ENCODE measurements around the gene TADA3.

TADA3 gene

DNA sequence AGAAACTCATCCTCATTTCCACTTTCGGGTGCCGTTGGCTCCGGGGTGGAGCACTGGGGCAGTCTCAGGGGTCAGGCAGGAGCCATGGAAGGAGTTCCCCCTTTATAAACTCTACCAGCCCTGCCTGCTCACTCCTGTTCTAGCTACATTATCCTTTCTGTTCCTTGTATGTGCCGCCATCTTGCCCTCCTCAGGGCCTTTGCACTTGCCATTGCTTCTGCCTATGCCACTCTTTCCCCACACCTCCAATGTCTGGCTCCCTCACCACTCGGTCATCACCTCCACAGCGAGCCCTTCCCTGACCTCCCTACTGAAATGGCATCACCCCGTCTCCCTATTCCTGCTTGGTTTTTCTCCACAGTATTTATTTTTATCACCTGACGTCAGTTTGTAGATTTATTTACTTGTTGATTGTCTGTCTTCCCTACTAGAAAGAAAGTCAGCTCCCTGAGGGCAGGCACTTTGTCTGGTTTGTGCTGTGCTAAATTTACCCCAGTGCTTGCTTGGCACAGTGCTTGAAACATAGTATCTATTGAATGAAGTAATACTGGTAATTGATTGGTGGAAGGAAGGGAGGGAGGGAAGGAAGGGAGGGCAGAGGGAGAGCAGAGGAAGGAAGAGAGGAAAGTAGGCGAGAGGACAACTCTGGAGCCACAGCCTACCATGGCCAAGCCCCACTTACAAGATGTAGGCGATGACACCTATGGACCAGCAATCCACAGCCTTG is 31.3 kb downstream of the TADA3 start:
- no peak for DNase-seq (ENCODE audit: low read depth in 2 of 2)

DNA sequence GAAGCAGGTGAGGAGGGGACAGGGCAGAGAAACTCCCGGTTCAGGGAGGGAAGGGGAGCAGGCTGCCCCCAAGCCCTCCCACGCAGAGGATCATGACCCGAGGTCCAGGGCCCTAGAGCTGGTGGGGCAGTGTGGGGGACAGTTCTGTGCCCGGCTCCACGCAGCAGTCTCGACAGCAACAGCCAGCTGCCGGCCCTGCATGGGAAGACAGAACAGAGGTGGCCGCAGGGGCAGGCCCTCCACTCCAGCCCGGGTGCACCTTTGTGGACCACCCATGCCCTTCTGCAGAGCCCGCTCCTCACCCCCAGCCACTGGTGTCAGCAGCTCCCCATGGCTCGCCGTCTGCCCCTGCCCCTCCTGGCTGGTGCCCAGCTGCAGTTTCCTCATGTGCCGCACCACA is 34.8 kb downstream of the TADA3 start:
- no peak for DNase-seq (ENCODE audit: low read depth in 2 of 2)

- DNase-seq (ENCODE audit: low read depth in 2 of 2): no peak
Observed at GRCh38 chr3:9754678-9755077, 37.6 kb downstream of the TADA3 start.

GRCh38 chr3:9750556-9751411 is 41.5 kb downstream of the TADA3 start:
- no peak for DNase-seq (ENCODE audit: low read depth in 2 of 2)

DNA sequence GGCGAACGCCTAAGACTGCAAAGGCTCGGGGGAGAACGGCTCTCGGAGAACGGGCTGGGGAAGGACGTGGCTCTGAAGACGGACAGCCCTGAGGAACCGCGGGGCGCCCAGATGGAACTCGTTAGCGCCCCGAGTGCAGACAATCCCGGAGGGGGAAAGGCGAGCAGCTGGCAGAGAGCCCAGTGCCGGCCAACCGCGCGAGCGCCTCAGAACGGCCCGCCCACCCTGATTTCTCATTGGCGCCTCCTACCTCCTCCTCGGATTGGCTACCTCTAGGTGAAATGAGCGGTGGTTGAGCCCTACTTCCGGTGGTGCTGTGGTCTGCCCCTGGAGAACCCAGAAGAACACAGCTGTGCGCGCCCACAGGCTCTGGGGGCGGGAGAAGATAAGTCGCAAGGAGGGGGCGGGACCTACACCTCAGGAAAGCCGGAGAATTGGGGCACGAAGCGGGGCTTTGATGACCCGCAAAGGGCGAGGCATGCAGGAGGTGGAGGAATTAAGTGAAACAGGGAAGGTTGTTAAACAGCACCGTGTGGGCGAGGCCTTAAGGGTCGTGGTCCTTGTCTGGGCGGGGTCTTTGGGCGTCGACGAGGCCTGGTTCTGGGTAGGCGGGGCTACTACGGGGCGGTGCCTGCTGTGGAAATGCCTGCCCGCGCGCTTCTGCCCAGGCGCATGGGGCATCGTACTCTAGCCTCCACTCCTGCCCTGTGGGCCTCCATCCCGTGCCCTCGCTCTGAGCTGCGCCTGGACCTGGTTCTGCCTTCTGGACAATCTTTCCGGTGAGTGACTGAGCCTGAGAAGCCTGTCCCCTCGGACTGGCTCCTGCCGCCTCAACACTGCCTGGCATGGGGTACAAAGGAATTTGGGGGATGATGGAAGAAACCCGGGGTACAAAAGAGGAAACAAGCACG is 42.4 kb downstream of the TADA3 start, which contains the start of gene OGG1:
Gene OGG1 (plus strand): TSS at position 308 of the 911 bp plus-strand sequence. CDS start 335 bp downstream, at position 643.
- DNase-seq (ENCODE audit: low read depth in 2 of 2): peak; percentile 91 to 96

GRCh38 chr3:9749296-9749644 is 43.0 kb downstream of the TADA3 start:
- DNase-seq (ENCODE audit: low read depth in 2 of 2): no peak

DNA sequence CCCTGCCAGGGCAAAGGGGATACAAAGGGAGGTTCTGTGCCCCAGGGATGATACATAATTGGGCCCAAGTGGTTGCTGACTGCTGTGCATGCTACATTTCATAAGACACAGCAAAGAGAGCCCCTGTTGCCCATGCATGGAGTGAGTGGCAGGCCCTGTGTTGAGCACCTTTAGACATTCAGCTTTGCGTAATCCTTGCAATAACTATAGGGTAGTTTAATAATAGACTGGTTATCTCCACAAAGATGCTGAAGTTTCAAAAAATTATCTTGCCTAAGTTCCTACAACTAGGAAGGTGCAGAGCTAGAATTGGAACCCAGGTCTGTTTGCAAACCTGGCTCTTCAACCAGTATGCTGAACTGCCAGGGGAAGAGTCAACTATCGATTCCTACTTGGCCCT is 44.2 kb downstream of the TADA3 start:
- no peak for DNase-seq (ENCODE audit: low read depth in 2 of 2)

- no peak for DNase-seq (ENCODE audit: low read depth in 2 of 2)
Observed at GRCh38 chr3:9747267-9747666, 45.0 kb downstream of the TADA3 start.

DNA sequence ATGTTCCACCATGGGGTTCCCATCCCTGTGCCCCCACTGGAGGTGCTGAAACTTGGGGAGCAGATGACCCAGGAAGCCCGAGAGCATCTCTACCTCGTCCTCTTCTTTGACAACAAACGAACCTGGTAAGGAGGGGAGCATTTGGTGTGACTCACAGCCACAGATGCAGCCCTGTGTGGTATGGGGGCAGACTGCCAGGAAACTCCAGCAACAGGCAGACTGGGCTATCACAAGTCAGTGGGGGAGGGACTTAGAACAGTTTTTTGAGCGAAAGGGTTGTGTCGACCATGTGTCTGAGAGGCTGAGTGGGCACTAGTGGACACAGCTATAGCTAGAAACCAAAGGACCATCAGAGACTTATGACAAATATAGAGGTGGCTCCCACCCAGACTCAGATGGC is 45.9 kb downstream of the TADA3 start:
- no peak for DNase-seq (ENCODE audit: low read depth in 2 of 2)

DNA sequence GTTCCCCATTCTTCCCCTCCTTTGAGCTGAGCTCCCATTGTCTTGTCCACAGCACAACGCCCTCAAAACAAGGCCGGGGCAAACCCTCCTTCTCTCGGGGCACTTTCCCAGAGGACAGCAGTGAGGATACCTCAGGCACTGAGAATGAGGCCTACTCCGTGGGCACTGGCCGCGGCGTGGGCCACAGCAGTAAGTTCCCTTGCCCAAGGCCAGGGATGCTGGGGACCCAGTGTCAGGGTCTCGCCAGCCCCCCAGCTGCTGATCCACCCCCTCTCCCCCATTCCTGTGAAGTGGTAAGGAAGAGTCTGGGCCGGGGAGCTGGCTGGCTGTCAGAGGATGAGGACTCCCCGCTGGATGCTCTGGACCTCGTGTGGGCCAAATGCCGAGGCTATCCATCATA is 46.8 kb downstream of the TADA3 start:
- DNase-seq (ENCODE audit: low read depth in 2 of 2): no peak

DNA sequence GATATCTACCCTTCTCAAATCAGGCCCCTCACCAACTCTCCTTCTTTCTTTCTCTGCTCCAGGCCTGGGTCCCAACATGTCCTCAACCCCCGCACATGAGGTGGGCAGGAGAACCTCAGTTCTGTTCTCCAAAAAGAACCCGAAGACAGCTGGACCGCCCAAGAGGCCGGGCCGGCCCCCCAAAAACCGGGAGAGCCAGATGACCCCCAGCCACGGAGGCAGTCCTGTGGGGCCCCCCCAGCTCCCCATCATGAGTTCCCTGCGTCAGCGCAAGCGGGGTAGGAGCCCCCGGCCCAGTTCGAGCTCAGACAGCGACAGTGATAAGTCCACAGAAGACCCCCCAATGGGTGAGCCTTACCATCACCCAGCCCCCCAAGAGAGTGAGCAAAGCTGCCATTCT is 48.1 kb downstream of the TADA3 start:
- no peak for DNase-seq (ENCODE audit: low read depth in 2 of 2)

GRCh38 chr3:9743548-9743947 is 48.7 kb downstream of the TADA3 start:
- DNase-seq (ENCODE audit: low read depth in 2 of 2): no peak

DNA sequence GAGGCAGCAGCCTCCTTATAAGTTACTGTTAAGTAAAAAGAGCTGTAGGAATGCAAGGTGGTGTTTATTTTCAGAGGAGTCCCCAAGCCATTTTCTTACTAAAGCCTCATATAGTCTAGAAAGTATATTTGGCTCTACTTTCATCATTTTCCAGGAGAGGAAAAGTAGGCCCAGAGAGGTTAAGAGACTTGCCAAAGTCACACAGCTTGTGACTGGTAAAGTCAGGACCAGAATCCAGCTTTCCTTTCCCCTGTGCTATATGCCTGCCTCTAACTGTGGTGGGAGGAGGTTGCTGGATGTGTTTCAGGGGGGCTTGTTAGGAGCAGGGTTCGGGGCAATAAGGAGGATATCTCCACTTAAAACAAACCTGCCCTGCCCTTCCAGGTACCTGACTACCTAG is 49.7 kb downstream of the TADA3 start:
- DNase-seq (ENCODE audit: low read depth in 2 of 2): no peak

- no peak for DNase-seq (ENCODE audit: low read depth in 2 of 2)
Observed at GRCh38 chr3:9739181-9739580, 53.1 kb downstream of the TADA3 start.

- DNase-seq (ENCODE audit: low read depth in 2 of 2): no peak
Observed at GRCh38 chr3:9736831-9737230, 55.4 kb downstream of the TADA3 start.

DNA sequence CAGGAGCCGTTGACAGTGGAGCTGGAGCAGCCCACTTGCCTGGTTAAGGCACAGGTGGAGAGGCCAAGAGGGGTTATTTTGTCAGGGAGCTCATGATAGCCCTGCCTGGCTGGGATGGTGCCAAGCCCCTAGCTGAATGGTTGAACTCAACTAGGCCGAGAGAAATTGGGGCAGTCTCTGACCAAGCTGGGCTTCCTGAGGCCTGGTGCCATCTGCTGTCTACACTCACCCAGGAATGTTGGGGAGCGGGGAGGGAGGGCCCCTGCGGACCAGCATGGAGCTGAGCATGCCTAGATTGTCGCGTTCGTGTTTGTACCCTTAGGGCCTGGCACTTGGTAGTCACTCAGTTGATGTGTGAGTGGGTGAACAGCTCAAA is 59.5 kb downstream of the TADA3 start:
- DNase-seq (ENCODE audit: low read depth in 2 of 2): no peak

GRCh38 chr3:9732080-9732739 is 60.1 kb downstream of the TADA3 start:
- DNase-seq (ENCODE audit: low read depth in 2 of 2): no peak

DNA sequence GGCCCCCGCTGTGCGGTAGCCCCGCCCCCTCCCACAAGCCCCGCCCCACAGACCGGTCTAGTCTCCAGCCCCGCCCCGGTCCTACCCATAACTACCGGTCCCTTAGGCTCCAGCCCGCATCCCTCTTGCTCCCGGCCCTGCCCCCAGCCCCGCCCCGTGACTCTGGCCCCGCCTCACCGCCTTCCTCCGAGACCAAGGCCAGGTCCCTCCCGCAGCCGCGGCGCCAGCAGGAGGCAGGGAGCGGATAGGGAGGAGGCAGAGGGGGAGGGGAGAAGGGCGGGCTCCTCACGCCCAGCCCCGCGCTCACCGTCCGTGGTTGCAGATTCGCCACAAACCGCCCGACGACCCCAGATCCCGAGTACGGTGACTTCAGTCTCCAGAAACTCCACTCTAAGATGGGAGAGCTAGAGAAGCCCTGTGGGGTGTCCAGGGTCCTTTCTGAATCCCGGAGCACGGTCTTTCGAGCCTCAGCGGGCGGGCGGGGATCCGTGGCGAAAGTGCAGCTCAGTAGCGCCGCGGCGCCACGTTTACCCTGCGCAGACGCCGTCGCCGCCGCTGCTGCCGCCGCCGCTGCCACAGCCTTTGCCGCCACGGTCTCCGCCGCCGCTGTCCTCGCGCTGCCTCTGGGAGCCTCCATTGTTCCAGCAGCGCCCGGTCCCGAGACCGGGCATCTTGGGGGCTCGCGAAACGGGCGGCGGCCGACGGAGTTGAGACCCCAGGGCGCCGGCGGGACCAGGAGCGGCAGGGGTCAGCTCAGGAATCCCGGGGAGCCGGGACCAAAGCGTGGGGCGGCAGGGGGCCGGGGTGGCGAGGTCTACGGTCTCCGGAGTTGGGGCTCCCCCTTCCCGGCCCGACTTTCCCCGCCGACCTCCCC is 60.8 kb downstream of the TADA3 start, which contains the start of gene BRPF1:
Gene BRPF1 (plus strand): TSS at position 530 of the 874 bp plus-strand sequence. CDS start 2,406 bp downstream, outside the sequence.
- DNase-seq (ENCODE audit: low read depth in 2 of 2): peak; percentile 99 to 100

DNA sequence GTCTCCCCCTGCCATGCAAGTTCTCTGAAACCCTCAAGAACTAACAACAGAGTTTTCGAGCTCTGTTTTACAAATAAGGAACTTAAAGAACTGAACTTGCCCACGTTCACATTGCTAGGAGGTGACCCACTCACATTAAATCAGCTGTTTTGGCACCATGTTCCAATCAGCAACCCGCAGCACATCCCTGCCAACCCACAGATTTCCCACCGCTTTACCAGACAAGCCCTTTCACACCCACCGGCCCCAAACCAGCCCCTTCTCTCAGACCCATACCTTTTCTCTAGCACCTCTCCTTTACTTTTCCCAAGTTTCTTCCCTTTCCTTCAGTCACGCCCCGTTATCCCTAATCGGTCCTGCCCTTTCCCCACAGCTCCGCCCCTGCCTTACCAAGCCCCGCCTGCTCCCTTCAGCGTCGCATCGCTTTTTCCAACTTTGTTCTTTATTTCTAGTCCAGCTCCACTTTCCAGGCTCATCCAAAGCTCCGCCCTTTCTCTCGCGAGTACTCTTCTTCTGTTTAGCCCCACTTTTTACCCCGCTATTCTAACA is 61.5 kb downstream of the TADA3 start:
- DNase-seq (ENCODE audit: low read depth in 2 of 2): no peak

Measured in stimulated activated CD8-positive, alpha-beta memory T cell treated with anti-CD3 and anti-CD28 coated beads, Interleukin-15, amount 100 ng/mL, for 4 hours (primary cell).